ENCODE results near the gene CPNE8.

GRCh38 chr12:38825006-38825405, 80.4 kb downstream of the CPNE8 start:
- TF ChIP-seq CTCF (IDR thresholded peaks at IDR 0.05) (no peak), POLR2A (IDR thresholded peaks at IDR 0.05) (no peak)
